Hepatocyte (in vitro differentiated cells): Measurements from ENCODE around the gene WAPL.

Source experiments
- CTCF ChIP-seq: fragments of 200-600 bp; sonication (generic); IDR thresholded peaks from 2 replicates; pipeline ENCODE4 v1.5.1; 2016; ENCODE audit warnings: antibody characterized with exemption, mild to moderate bottlenecking; ENCODE audit not compliant: poor library complexity
- EZH2 ChIP-seq: fragments of 200-600 bp; sonication (generic); IDR thresholded peaks from 2 replicates; pipeline ENCODE4 v1.6.1; 2016; ENCODE audit warnings: antibody characterized with exemption, mild to moderate bottlenecking, borderline replicate concordance

GRCh38 chr10:86509145-86509544 is 12.4 kb downstream of the WAPL start:
- TF ChIP-seq CTCF = no peak
- no peak for TF ChIP-seq EZH2
